Muscle of back (tissue), 11 donors: ENCODE measurements around the gene TBXAS1. TPM values are rescaled to one million over a fixed set of nuclear protein-coding genes. Genes with fewer than 3 reads are reported as not detected.
A peak's percentile ranks its signal among the peaks of the same experiment; 100 is the strongest.

ENCODE experiments used
- DNase-seq, 3 donors: peaks; one replicate each; pipeline versions ENCODE4 v3.0.0 to v3.0.0-alpha.2; 2013
- polyA plus RNA-seq, 10 donors: library from polyadenylated mRNA; unstranded; fragments of 120-200 nt; gene quantifications; one replicate each; pipeline ENCODE4 v1.2.1, GENCODE V29; 2013; ENCODE audit not compliant: insufficient read length in 10 of 10

TBXAS1 gene
- polyA plus RNA-seq, 10 donors: 2.9 to 4.3 (median 3.3) TPM

DNA sequence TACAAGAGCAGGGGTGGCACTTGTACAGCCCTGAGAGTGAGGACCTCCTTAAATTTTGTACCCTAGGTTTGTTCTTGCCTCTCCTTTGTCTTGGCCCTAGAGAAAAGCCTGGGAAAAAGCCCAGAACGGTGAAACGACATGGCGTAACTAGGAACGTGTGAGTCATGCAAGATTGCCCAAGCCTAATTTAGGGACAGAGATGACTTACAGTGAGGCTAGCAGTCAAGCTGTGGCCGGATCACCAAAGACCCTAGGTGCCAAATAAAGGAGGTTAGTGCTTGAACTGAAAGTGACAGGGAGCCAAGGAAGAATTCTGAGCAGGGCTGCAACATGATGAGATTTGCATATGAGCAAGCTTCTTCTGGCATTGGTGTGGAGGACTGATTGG lies 25.1 kb downstream of the TBXAS1 start:
- no peak for DNase-seq

DNA sequence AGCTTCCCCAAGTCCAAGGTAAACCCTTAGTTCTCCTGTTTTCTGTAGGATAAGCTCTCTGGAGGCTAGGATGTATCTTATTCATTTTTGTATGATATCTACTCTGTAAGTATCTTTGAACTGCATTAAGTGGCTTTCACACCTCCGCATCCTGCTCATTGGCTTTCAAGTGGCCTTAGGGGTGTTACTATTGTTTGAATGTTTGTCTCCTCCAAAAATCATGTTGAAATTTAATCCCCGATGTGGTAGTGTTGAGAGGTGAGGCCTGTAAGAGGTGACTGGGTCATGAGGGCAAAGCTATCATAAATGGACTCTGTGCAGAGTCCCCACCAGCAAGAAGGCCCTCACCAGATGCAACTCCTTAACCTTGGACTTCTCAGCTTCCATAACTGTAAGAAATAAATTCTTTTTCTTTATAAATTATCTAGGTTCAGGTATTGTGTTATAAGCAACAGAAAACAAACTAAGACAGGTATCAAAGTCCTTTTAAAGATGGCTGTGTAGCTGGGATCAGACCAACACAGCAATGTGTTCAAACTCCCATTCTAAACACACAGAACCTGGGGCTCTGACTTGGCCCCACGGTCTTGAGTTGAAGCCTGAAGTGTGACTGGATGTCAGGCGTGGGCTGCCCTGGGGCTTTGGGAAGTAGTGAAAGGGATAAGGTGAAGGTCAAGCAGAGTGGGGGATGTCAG lies 25.9 kb downstream of the TBXAS1 start:
- DNase-seq: no peak

DNA sequence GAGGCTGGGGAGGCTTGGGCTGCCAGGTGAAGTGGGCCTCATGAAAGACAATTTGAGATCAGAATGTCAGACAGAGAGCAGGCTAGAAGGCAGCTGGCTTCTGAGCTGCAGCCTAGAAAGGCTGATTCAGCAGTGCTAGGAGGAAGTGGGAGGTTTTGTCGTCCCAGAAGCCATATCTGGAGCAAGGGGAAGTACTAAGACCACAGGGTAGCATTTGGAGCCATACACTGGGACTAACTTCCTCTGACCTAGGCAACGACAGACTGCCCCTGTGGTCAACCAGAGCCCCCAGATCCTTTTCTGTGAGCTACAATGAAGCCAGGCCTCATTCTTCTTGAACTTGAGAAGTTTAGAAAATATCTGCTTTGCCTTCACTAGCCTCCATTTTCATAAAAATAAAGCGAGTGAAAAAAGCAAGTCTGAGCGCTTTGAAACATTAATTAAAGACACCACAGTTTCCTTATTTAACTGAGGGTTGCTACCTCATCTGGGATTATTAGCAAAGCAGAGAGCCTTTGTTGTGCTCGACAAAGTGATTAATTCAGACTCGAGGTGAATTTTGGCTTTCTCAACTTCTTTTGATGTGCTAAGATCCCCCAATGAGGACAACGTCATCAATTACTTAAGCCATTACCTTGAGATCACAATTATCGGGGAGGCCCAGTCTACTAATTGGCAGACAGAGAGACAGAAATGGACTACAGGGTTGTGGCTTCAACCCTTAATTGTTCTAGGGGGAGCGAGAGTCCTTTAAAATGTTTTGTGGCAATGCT lies 26.6 kb downstream of the TBXAS1 start:
- DNase-seq: peak in 1 of 3 donors; percentile 38

GRCh38 chr7:139857791-139858190 lies 28.7 kb downstream of the TBXAS1 start:
- no peak for DNase-seq

DNA sequence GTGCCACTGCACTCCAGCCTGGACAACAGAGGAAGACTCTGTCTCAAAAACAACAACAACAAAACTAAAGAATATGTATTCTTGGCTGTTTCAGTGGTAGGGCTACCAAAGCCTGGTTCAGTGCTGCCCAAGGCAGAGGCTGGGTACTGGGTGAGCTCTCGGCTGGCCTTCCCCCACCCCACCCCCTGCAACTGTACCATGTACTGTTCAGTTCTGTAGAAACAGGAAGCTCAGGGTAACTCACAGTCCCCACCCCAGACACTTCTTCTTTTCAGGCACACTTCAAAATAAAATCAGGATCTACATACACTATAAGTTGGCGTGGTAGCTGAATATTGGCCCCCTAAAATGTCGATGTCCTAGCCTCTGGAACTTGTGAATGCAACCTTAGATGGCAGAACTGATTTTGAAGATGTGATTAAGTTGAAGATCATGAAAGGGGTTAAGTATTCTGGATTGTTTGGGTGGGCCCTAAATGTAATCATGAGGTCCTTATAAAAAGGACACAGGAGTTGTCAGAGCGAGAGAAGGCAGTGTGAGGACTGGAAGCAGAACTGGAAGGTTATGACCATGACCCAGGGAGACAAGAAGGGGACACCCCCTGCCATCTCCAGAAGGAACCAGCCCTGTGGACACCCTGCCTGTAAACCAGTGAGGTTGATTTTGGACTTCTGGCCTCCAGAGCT lies 31.2 kb downstream of the TBXAS1 start:
- DNase-seq: peak in 1 of 3 donors; percentile 18

DNA sequence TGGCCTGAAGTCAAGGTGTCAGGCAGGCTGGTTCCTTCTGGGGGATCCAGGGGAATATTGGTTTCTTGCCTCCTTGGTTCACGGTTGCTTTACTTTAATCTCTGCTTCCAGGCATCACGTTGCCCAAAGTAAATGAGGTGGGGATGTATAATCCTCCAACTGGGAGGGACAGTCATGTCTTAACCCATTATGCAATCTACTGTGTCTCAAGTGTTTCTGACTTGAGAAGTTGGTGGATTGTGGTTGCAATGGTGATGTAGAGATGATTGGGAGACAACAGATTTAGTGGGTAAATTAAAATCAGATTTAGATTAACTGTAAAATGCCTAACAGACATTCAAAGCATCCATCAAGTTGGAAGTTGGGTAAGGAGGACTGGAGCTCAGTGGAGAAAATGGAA lies 32.7 kb downstream of the TBXAS1 start:
- no peak for DNase-seq

- DNase-seq: no peak
These were observed 37.2 kb downstream of the TBXAS1 start for GRCh38 chr7:139866047-139866837.

DNA sequence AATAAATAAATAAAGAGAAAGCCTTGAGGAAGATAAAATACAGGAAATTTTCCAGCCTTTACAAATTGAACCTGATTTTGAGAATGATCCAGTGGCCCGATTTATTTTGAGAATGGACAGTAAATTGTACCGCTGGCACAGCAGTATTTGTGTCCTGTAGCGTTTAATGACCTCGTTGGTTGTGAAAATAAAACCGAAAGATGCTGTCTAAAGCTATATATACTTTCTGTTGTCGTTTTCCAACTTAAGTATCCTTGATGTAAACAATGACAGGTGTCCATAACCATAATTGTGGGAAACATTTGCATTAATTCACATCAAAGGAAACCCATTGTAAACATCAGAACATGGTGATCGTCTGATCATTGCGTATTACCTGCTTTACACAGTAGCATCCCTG lies 38.8 kb downstream of the TBXAS1 start:
- DNase-seq: no peak

DNA sequence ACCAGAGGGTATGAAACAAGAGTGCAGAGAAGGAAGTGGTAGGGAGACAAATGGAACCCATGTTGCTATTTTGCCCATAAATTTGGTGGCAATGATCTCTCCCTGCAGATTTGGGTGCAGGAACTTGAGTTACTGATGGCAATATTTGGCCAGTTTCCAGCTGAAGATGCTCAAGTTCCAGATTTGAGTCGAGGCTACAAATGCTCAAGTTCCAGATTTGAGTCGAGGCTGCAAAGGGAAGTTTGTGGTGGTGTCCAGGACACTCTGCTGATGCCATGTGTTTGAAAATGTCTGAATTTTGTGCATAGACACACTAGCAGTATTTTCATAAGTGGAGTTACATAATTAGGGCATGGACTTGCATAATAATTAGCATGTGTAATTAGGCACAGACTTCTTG lies 40.8 kb downstream of the TBXAS1 start:
- DNase-seq: no peak

GRCh38 chr7:139870380-139870779 lies 41.3 kb downstream of the TBXAS1 start:
- DNase-seq: no peak

GRCh38 chr7:139871331-139871730 lies 42.3 kb downstream of the TBXAS1 start:
- DNase-seq: peak in 2 of 3 donors; percentile 30 to 33

DNA sequence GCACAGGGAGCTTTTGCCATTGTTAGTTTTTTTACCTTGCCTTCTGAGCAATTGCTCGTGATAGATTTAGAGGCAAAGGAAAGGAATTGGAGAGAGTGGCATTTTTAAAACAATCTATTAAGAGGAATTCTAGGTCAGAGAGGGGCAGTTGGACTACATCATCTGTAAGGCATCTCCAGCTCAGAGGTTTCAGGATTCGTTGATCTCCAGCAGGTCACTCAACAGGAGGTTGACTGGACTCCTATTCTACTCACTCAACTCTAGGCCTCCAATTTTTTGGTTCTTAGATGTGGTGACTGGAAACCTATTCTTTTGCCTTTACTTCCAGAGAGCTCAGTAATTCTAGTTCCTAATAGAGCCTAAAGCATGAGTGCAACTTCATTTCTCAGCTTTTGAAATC lies 42.8 kb downstream of the TBXAS1 start:
- no peak for DNase-seq

DNA sequence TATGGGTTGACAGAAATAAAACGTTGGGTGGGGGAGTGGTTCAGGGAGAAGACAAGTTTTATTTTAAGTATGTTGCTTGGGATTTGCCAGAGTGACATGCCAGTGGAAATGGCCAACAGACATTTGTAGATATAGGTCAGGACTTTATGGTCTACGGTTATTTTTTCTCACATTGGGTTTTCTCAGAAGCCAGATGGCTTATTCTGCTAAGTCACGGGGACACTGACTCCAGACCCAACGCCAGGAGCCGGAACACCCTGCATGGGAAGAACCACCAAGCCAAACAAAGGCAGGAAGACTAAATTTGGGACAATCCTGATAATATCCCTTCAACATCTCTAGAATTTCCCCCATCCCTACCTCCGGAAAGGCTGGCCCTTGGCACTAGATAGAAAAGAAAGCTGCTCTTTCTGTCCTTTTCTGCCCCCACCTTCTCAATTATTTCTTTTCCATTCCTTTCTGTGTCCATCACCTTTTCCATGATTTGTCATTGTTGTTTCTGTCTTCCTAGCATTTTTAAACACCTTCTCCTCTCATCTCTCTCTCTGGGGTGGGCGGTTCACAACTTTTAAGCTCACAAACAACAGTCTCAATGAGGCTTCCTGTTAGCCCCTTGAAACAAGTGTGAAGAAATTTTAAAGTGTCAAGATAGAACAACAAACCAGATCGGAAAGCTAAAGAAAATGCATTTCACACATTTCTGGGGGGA lies 44.7 kb downstream of the TBXAS1 start:
- no peak for DNase-seq

DNA sequence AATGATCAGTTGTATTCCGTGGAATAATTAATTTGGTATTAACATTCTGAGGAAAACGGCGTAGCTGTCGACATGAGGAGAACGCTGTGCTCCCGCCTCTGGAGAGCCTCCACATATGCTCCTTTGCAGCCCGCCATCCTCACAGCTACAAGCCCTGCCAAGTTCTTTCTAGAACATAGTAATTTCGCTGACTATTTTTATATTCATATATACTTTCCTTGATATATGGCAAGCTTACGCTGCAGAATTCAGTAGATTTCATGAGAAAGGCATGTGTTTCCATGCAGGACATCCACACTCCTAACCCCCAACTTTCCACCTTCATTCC lies 45.2 kb downstream of the TBXAS1 start:
- no peak for DNase-seq

DNA sequence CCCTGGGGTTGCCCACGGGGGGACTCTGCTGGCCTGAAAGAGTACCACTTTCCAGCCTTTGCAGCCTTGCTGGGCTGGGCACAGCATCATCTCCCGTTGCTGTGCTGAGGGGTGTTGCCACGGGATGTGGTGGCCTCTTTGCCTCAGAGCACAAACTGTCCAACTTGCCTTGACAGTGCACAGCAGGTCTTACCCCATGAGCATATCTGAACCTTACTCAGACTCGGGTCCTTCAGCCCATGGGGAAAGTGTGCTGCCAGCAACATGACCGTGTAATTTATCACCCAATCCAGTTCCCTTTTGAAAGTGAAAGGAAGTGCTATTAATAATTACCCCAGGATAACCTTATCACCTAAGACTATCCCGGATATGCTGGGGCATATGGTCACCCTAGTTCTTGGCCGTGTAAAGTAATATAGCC lies 46.8 kb downstream of the TBXAS1 start:
- no peak for DNase-seq

DNA sequence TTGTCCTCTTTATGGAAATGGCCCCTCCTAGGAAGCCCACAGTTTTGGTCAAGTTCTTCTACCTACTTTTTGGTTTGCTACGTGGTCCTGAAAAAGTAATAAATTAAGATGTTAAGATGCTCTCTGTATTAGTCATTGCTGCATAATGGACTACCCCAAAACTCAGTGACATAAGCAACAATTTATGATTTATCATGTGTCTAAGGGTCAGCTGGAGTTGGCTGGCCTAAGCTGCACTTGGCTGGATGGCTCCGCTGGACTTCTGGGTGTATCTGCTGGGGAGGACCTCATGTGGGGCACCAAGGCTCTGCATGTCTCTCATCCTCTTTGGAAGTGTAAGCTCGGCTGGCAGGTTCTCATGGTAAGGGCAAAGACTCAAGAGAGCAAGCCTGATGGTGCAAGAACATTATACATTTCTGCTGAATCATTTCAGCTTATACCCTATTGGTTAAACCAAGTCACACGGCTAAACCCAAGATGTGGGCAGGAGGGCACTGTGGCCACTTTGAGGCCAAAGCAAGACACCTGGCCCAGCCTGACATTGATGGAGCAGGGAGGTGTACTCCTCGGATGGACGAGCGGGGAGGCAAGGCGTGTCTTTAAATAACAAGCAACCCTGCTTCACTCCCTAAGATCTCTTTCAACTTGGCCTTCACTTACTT lies 47.7 kb downstream of the TBXAS1 start:
- no peak for DNase-seq

DNA sequence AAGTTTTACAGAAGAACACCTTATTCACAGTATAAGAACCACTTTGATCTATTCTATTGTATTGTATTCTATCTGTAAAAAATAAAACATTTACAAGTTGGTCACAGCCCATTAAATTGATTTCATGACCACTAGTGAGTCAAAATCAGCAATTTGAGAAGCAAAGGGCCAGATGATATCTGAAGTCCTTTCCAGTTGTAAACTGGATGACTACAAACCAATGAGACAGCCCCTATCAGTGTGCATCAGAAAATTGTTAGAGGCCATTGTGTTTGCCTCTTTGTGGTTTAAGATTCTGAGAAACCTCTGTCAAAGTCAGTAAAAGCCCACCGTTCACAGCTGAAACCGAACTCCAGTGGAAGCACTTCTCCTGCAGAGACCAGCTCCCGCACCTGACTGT lies 54.8 kb downstream of the TBXAS1 start:
- DNase-seq: no peak

- no peak for DNase-seq
These were observed 55.4 kb downstream of the TBXAS1 start for GRCh38 chr7:139884441-139884840.

- no peak for DNase-seq
These were observed 56.4 kb downstream of the TBXAS1 start for GRCh38 chr7:139885511-139885910.

DNA sequence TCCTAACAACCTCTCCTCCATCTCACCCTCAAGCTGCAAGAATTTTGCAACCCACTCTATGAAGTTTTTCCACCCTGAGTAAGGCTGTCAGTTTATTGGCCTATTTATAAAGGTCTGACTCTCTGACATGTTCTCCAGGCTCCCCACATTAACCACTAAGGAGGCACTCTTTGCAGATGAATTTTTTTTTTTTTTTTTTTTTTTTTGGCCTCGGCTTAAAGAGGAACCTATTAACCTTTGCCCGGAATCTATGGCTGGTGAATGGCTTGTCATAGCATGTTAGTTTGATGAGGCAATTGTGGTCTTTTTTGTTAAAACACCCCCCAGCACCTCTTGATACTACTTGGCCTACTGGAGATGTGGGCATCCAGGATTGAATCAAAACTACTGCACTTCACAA lies 57.1 kb downstream of the TBXAS1 start:
- DNase-seq: no peak

- no peak for DNase-seq
These were observed 57.8 kb downstream of the TBXAS1 start for GRCh38 chr7:139886899-139887298.
